HG02981 (cell line): ENCODE measurements around the gene SPATA2L.
"Not testable (repeated sequence)": the region's sequence is repeated elsewhere in the genome, so short reads cannot be mapped to it uniquely, and the experiment has no call there.

Experiments used
- ATAC-seq: cut with Tn5 transposase; IDR thresholded peaks from one replicate; pipeline ENCODE4 v1.9.1; 2021; ENCODE audit warnings: mild to moderate bottlenecking, moderate library complexity; ENCODE audit not compliant: unreplicated experiment

The SPATA2L gene

DNA sequence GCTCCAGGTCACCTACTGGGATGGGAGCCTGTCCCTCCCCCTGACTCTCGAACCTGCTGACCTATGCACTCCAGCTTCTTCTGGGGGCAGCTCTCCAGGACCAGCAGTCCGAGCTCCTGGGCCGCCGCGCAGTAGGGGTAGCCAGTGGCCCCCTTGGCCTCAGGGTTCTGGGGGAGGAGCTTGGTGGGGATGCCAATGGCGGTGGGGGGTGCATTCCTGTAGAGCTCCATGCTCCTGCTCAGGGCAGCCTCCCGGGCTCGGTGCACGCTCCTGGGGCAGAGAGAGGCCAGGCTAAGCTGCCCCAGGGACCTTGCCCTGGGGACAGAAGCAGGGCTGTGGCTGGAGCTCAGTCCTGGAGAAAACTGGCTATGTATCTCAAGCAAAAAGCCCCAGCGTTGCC is 7.7 kb upstream of the SPATA2L start:
- ATAC-seq, result no peak

DNA sequence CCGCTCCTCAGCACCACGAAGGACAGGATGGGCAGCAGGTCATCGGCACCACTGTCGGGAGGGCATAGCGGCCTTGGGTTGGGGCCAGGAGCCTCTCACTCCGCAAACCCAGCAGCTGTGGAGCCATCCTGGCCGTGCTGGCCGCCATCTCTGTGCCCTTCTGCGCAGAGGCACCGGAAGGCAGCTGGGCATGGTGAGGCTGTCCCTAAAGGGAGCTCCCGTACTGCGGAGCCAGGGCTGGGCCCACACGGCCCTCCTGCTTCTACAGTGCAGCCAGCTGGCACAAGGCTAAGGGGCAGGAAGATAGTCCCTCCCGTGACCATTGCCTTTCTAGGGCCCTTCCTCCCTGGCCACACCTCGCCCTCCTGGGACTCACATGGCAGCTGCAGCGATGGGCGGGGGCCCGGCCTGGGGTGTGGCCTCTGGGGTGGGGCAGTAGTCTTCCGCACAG is 7.0 kb upstream of the SPATA2L start:
- ATAC-seq, result no peak

DNA sequence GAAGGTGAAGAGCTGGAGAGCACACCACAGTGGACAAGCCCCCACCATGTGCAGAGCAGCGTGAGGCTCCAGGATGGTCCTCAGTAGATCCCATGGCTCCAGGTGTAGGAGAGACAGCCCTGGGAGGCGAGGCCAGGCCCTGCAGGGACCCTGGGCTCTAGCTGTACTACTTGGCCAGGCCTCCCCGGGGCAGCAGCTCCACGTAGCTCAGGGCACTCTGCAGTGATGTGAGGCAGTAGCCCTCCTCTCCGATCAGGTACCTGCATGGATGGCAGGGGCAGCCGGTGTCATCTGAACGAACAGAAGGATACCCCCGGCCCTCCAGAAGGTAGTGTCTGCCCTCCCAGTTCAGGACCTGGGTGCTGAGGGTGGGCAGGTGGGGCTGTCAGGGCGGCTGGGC is 6.2 kb upstream of the SPATA2L start:
- no peak for ATAC-seq

DNA sequence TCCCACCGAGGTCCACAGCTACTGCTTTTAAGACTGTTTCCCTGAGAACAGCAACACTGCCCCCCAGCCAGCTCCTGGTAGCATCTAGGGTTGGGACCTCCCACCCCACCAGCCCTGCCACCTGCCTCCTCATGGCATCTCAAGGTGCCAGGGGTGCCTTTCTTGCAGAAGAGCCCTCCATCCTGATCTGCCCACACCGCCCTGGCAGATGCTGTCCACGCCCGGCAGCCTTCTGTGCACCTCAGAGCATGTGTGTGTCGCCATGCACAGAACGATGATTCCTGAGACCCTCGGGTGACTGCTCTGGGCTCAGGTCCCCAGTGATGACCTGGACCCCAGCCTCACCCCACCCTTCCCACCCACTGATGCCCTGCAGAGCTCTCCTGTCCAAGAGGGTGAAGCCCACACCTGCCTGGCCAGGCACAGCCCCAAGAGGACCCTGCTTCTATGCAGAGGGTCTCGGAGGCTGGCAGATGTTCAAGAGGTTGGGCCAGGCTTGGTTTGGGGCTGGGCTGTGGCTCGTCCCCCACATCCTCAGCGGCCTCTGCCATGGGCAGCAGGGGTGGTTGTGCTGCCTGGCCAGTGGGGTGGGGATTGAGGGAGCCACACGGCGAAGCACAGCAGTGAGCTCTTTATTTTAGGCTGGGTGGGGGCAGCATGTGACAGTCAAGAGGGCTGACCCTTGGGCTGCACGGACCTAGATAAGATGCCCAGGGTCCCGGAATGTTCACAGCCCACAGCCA is 5.2 kb upstream of the SPATA2L start:
- ATAC-seq, result no peak

DNA sequence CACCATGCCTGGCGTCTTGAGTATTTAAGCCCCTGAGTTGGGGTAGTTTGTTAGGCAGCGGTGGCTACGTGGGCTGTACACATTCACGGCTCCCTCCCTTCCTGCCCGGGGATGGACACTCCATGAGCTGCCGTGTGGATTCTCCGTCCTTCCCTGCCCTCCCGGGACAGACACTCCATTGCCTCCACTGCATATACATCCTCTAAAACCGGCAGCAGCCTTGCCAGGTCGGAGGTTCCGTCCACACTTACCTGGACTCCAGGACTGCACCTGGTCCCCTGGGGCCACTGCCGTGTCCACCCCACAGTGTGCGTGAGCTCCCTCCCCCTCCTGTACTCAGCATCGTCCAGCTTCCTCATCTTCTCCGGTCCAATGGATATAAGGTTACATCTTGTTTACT is 3.5 kb upstream of the SPATA2L start:
- ATAC-seq, result no peak

DNA sequence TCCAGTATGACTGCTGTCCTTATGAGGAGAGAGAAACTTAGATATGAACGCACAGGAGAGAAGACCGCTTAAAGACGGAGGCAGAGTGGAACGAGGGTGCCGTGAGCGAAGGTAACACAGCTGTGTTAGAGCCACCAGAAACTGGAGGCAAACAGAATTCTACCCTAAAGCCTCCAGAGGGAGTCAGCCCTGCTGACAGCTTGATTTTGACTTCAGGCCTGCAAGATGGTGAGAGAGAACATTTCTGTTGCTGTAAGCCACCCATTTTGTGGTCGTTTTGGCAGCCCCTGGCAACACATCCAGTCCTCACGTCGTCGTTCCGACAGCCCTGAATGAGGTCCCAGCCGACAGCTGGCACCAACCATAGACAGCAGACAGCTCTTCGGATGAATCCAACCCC is 2.8 kb upstream of the SPATA2L start:
- no peak for ATAC-seq

DNA sequence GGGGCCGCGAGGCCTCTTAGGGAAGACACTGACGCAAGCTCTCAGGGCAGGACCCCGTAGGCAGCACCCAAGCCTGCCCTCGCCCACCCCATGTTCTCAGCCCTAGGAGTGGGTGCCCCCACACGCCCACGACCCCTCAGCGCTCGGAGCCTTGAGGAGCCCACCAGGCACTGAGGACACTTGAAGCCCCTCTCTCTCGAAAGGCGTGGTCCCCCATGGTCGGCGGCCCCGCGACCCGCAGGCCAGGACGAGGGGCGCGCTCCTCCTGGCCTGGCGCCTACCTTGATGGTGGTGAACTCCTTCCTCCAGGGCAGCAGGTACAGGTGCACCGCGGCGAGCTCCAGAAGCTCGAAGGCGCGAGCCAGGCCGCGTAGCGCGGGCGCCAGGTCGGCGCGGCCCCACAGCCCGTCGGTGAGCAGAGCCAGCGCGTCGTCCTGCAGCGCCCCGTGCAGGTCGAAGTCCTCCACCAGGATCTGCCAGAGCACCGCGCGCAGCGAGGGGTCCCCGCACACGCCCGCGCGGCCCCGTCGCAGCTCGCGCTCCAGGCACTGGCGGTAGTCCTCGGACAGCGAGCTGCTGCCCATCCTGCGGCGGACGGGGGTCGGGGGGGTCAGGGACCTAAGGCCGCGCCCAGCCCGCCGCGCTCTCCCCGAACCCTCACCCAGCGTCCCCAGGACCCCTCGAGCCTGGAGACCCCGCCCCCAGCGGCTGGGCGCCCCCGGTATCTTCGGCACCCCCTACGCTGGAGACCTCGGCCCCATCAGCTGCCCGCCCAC is 668 bp downstream of the SPATA2L start:
- no peak for ATAC-seq

GRCh38 chr16:89700100-89700648 is 1.3 kb downstream of the SPATA2L start:
- ATAC-seq, result peak; percentile 40

DNA sequence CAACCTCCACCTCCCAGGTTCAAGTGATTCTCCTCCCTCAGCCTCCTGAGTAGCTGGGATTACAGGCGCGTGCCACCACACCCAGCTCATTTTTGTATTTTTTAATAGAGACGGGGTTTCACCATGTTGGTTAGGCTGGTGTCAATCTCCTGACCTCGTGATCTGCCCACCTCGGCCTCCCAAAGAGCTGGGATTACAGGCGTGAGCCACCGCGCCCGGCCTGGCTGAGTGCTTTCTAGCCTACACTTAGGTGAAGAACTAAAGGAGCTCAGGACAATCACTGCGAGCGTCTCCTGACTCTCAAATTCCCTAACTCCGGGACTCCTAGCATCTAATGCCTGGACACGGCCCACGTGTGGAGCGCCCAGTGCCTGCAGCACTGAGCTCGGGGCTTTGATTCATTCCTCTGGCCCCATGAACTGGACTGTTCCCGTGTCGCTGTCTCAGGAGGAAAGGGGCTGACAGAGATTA is 1.8 kb downstream of the SPATA2L start:
- ATAC-seq, result not testable (repeated sequence)

DNA sequence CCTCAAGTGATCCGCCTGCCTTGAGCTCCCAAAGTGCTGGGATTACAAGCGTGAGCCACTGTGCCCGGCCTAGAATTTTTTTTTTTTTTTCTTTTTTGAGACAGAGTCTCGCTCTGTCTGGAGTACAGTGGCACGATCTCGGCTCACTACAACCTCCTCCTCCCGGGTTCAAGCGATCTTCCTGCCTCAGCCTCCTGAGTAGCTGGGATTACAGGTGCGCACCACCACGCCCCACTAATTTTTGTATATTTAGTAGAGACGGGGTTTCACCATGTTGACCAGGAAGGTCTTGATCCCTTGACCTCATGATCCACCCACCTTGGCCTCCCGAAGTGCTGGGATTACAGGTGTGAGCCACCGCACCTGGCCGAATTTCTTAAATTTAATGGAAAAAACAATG is 2.8 kb downstream of the SPATA2L start:
- ATAC-seq, result not testable (repeated sequence)

DNA sequence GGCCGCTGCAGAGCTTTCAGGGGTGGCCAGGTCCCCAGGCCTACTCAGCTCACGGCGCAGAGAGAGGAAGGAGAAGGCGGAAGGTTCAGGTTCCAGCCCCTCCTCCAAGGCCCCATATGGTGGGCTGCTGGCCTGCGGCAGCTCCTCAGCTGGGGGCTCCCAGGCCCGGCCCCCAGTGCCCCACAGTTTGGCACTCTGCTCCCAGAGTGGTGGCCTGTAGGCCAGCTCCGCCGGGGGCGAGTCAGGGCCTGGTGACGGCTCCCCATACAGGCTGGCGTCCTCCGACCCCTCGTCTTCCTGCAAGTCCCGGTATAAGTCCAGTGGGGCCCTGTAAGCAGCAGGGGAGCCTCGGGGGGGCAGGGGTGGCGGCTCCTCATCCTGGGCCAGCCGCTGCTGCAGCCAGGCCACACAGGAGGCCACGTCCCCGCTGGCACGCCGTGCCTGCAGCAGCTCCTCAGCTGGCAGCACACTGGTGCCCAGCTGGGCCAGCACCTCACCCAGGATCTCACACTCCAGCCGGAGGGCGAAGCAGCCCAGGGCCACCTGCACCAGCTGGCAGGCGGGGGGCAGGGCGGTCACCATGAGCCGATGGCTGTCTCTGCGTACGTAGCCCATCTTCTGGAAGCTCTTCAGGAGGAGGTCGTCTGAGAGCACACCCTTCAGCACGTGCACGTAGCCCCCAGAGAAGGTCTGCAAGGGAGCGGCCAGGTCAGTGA is 3.7 kb downstream of the SPATA2L start:
- no peak for ATAC-seq

DNA sequence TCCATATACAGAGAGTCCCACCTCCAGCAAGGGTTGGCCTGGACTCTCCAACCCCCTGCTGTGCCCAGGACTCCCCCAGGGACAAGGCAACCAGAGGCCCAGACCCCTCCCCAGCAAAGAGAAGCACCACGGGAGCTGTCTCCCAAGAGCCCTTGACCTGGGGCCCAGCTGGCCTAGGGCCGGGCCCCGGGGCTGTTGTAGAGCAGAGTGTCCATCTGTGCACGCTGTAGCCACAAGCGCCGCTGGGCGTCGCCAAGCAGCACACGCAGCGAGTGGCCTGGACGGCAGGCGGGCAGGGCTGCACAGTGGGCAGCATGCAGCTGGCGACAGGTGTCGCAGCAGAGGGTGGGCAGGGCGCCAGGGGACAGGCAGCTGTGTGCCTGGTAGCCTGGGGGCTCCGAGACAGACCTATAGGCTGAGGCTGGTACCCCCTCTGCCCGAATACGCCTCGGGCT is 4.3 kb downstream of the SPATA2L start:
- no peak for ATAC-seq

DNA sequence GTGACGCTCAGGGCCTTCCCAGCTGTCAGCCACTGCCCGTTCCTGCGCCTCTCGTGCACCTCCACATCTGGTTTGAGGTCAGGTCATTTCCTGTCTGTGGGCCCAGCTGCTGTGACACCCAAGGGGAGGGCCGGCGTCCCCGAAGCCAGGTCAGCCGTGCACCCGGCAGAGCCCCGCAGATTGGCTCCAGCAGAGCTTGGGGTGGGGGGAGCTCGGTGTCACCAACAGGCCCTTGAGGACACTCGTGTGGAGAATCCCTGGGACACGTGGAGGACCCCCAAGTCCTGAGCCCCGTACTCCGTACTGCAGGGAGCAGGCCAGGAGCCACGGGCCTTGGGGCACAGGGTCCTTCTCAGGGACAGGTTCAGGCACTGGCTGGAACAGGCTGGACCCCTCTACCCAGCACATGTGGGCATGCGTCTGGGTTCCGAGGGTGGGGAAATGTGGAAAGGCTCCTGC is 4.8 kb downstream of the SPATA2L start:
- ATAC-seq, result no peak

DNA sequence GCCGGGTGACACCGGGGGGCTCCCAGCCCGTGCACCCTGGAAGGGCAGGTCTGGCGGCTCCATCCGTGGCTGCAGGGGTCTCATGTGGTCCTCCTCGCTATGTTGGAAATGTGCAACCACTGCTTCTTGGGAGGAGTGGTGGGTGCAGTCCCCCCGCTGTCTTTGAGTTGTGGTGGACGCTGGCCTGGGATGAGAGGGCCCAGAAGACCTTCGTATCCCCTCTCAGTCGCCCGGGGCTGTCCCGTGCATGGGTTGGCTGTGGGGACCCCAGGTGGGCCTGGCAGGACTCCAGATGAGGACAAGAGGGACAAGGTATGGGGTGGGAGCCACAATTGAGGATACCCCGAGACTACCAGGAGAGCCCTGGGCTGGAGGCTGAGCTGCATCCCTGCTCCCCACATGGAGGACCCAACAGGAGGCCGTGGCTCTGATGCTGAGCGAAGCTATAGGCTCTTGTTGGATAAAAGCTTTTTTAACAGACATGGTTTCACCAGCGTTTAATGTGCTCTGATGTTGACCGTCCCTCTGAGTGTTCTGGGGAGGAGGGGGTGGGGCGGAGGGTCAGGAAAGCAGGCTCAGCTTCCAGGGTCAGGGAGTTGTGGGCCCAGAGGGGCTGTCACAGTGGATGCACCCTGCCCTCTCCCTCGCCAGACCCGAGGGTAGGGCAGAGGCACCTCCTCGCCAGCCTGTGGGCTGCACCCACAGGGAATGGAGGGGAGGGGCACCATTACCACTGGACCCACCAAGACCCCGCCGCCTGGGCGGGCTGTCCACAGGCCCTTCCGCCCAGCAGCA is 5.4 kb downstream of the SPATA2L start:
- ATAC-seq, result no peak

- no peak for ATAC-seq
Measured at GRCh38 chr16:89695086-89695874, 6.2 kb downstream of the SPATA2L start.

GRCh38 chr16:89694784-89695085 is 6.8 kb downstream of the SPATA2L start:
- not testable (repeated sequence) for ATAC-seq

DNA sequence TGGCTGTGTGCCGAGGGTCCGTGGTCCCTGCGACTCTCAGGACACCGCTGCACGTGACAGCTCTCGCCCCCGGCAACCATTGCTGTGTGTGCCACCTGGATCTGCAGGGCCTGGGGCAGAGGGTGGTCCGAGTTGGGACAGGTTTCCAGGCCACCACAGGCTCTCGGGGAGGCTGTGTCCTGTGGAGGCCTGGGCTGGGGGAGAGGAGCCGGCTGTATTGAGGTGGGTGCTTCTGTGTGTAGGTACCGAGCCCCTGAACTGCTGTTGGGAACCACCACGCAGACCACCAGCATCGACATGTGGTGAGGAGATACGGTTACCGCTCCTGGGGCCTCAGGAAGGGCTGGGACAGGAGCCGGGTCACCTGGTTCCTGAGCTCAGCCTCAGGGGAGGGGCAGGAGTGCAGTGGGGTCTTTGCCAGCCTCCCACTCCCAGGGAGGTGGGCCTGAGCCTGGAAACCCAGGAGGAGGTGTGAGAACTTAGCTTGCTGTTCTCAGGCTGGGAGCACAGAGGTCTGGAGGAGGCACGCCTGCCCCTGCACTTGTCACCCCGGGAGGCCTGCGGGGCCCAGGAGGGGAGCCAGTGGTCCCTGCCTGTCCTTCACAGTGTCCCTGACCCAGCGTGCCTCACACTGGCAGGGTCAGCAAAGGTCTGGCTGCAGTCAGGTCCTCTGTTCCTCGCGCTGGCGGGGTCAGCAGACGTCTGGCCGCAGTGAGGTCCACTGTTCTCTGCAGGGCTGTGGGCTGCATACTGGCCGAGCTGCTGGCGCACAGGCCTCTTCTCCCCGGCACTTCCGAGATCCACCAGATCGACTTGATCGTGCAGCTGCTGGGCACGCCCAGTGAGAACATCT is 7.3 kb downstream of the SPATA2L start:
- no peak for ATAC-seq

GRCh38 chr16:89693289-89693731 is 8.2 kb downstream of the SPATA2L start:
- no peak for ATAC-seq
